Measurements from ENCODE around the gene PPP2CA. TPM values are rescaled to one million over a fixed set of nuclear protein-coding genes. Genes with fewer than 3 reads are reported as not detected.

PPP2CA gene
- total and polyA plus RNA-seq, 2 of the 13 experiments (the other 11 are each of a cell fraction or from before 2014, with no cell fraction given): 82.4 to 171 TPM

GRCh38 chr5:134225780-134226440, at the start of gene PPP2CA (continued):
- TF ChIP-seq MBD4 (IDR thresholded peaks at IDR 0.05; ENCODE audit: borderline replicate concordance, low read length) (no peak), ZSCAN29 (CRISPR knock-in tag; conservative IDR thresholded peaks at IDR 0.05) (no peak; the same call in 1 of the 2 replicates), RAD21 (CRISPR knock-in tag; IDR thresholded peaks at IDR 0.05) (no peak; the same call in none of the 2 replicates), GLMP (CRISPR knock-in tag; IDR thresholded peaks at IDR 0.05; ENCODE audit: borderline replicate concordance) (no peak), TOPORS (CRISPR knock-in tag; IDR thresholded peaks at IDR 0.05) (peak; percentile 75; the same call in 1 of the 2 replicates), AKAP8 (CRISPR knock-in tag; IDR thresholded peaks at IDR 0.05) (no peak; the same call in 1 of the 2 replicates), ZNF773 (CRISPR knock-in tag; IDR thresholded peaks at IDR 0.05; ENCODE audit: borderline replicate concordance) (no peak; the same call in 1 of the 2 replicates), ZNF333 (CRISPR knock-in tag; IDR thresholded peaks at IDR 0.05; ENCODE audit: borderline replicate concordance) (no peak; the same call in 1 of the 2 replicates), ZNF180 (CRISPR knock-in tag; IDR thresholded peaks at IDR 0.05; ENCODE audit: borderline replicate concordance, low read depth) (no peak; the same call in 1 of the 2 replicates), ZNF772 (CRISPR knock-in tag; IDR thresholded peaks at IDR 0.05) (peak; percentile 78; the same call in 1 of the 2 replicates), ZNF256 (CRISPR knock-in tag; conservative IDR thresholded peaks at IDR 0.05) (no peak), E2F1 (CRISPR knock-in tag; IDR thresholded peaks at IDR 0.05) (no peak; the same call in 1 of the 2 replicates), NCOA2 (CRISPR knock-in tag; IDR thresholded peaks at IDR 0.05) (no peak), ZMAT3 (CRISPR knock-in tag; conservative IDR thresholded peaks at IDR 0.05) (peak; percentile 92), CCDC6 (CRISPR knock-in tag; IDR thresholded peaks at IDR 0.05) (peak; percentile 80), PRDM4 (CRISPR knock-in tag; IDR thresholded peaks at IDR 0.05; ENCODE audit: borderline replicate concordance) (peak; percentile 32; the same call in 1 of the 2 replicates), NKX3-1 (CRISPR knock-in tag; IDR thresholded peaks at IDR 0.05) (no peak), HDAC2 (CRISPR knock-in tag; IDR thresholded peaks at IDR 0.05) (0 out of 2 replicates have a peak, but pooled peaks have one; percentile 13), NR2C2 (CRISPR knock-in tag; IDR thresholded peaks at IDR 0.05; ENCODE audit: borderline replicate concordance) (peak; percentile 52), GFI1 (CRISPR knock-in tag; IDR thresholded peaks at IDR 0.05; ENCODE audit: borderline replicate concordance) (no peak; the same call in 1 of the 2 replicates), ZNF569 (CRISPR knock-in tag; IDR thresholded peaks at IDR 0.05; ENCODE audit: borderline replicate concordance) (0 out of 2 replicates have a peak, but pooled peaks have one; percentile 77), TAF15 (IDR thresholded peaks at IDR 0.05; ENCODE audit: low read depth, low read length, poor library complexity, severe bottlenecking) (no peak), NR0B2 (CRISPR knock-in tag; IDR thresholded peaks at IDR 0.05) (no peak; the same call in 1 of the 2 replicates)

Measured in HepG2 (cell line).